Measurements from ENCODE around the gene DMXL2. TPM values are rescaled to one million over a fixed set of nuclear protein-coding genes. Genes with fewer than 3 reads are reported as not detected.
"Not testable (repeated sequence)": the region's sequence is repeated elsewhere in the genome, so short reads cannot be mapped to it uniquely, and the experiment has no call there.

Gene DMXL2
- total RNA-seq, 1 experiment from 2014 or later: 13.1 TPM

- no peak for DNase-seq (ENCODE audit: low spot score)
Measured at GRCh38 chr15:51577636-51578304, 44.8 kb downstream of the DMXL2 start.

DNA sequence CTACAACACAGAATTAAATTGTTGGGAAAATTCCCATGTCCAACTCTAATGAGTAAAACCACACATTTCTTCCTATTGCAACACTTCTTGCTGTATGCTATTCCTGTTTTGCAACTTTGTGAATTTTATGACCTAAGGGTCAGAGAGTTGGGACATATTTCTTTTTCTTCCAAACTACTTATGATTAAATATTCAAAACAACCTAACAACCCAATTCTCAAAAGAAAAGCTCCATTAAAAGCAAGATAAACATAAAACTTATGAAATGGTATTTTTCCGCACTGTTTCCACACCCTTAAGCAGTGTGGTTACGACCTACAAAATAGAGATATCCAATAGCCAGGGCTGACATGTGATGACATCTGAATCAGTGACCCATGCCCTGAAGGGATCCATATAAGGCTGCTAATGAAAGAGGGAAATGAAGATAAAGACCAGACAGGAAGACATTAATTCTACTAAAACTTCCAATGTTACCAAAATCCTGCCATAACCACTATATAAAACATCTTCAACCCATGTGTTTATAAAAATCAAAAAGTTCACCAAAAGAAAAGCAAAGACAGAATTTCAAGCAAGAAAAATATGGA is 45.6 kb downstream of the DMXL2 start:
- peak; percentile 60 for DNase-seq (ENCODE audit: low spot score)

GRCh38 chr15:51576286-51576850 is 46.2 kb downstream of the DMXL2 start:
- DNase-seq (ENCODE audit: low spot score): no peak

DNA sequence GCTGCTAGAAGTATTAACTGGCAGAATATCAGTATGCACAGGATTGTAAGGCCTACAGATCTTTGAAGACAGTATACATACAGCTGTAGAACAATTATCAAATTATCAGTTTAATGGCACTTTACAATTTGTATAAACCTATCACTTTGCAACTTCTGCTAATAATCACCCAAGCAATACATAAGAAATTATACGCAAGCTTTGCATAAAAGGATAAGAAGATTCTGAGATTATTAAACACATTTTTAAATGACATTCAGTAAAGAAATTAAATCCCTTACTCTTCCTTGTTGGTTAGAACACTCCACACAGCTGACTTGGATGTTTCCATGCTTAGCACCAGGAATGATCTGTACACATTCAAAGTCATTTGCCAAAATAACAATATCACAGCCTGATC is 46.8 kb downstream of the DMXL2 start:
- DNase-seq (ENCODE audit: low spot score): no peak

- not testable (repeated sequence) for DNase-seq (ENCODE audit: low spot score)
Measured at GRCh38 chr15:51573352-51573751, 49.2 kb downstream of the DMXL2 start.

- DNase-seq (ENCODE audit: low spot score): peak; percentile 78
Measured at GRCh38 chr15:51568939-51569784, 53.4 kb downstream of the DMXL2 start.

DNA sequence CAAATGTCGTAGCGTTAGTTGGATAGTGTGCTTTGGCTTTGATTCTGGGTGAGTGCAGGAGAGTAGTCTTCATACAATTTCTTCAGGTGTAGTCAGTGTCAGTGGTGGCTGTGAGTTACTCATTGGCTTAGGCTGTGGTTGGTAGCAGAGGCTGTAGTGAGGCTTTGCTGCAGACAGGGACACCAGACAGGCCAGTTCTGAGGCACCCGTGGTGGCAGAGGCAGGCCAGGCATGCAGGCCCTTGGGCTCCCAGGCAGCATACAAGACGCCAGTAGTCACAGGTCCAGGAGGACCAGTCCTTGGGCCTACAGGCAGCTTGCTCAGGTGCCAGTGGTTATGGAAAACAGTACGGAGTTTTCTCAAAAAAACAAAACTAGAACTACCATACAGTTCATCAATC is 61.3 kb downstream of the DMXL2 start:
- peak; percentile 30 for DNase-seq (ENCODE audit: low spot score)

GRCh38 chr15:51558876-51559275 is 63.7 kb downstream of the DMXL2 start:
- DNase-seq (ENCODE audit: low spot score): no peak

DNA sequence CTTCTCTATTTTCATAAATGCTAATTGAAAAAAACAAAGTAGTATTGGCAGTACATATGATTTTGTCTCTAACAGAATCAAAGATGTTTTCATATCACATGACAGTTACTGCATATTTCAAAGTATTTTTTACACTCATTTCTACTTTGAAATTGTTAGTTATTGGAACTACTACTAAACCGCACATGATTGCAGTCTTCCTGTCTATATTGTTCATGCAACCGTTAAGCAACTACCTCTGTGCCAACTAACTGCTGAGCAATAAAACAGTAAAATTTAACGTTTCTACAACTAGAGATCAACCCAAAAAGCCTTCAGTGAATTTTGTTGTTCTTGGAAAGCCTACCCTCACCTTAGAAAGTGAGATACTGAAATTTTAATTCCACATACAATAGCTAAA is 64.2 kb downstream of the DMXL2 start:
- no peak for DNase-seq (ENCODE audit: low spot score)

DNA sequence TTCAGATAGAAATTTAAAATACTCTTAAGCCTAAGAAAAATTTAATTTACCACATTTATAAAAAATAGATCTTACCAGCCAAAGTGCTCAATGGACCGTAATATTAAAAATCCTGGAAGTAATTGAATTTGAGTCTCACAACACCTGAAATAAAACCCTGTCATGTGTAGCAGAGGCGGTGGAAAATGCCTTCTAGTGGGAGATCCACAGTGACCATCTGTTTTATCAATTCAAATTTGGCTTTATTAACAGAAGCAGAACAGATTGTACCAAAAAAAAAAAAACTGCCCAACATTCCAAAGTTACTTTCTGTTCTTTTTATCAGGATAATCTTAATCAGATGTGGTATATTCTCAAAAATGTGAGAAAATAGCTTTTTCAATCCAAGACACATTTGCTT is 71.7 kb downstream of the DMXL2 start:
- no peak for DNase-seq (ENCODE audit: low spot score)

- no peak for DNase-seq (ENCODE audit: low spot score)
Measured at GRCh38 chr15:51547656-51548055, 74.9 kb downstream of the DMXL2 start.

DNA sequence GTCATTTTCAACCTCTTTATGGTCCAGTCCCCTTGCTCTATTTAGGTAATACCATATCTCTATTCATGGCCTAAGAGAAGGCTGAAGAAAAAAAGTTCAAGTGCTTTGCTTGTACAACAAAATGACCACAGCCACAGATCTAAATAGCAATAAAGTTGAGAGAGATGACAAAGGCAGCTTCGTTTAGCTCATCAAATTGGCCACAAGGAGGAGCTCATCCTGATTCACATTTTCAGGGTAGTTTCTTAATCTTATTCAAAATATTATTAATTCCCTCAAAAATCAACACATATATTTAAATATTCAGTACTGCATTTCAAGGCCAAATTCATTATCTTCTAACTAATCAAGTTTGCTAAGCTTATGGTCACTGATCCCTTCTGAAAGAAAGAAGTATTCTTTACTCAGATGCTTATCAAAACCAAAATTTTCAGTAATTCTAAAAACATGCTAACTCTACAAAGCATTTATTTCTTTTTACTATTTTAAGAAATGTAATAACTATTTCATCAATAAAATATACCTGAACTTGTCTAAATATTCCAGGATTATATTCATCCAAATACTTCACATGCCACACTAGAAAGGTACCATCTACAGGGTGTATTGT is 85.5 kb downstream of the DMXL2 start:
- peak; percentile 53 for DNase-seq (ENCODE audit: low spot score)

DNA sequence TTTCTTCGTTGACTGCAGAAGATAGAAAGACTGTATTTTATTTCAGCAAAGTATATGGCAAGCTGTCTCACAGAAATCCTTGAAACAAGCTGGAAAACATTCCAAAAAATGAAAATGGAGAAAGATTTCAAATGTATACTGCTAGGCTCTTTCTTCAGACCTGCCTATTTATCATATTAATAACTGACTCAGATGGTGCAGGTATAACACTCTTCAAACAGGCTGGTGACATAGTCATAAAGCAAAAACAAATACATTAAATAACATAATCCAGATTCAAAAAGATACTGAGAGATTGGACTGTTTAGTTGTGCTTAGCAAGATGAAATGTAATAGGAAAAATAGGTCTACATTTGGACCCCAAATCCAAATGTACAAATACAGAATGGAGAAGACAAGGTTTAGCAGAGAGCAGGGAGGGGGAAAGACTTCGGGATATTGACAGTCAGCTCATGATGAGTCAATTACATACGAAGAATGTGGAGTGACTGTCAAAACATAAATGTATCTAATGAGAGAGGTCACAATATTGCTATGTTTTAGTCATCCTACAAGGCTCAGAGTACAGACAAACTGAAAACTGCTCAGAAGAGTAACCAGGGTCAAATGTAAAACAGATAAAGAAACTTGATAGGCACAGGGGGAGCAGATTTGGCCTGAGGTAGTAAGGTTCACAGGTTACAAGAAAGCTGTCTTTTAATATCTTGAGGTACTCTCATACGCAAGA is 88.7 kb downstream of the DMXL2 start:
- no peak for DNase-seq (ENCODE audit: low spot score)

- no peak for DNase-seq (ENCODE audit: low spot score)
Measured at GRCh38 chr15:51526955-51527354, 95.6 kb downstream of the DMXL2 start.

- no peak for DNase-seq (ENCODE audit: low spot score)
Measured at GRCh38 chr15:51524376-51524775, 98.2 kb downstream of the DMXL2 start.

GRCh38 chr15:51516291-51516690 is 106.3 kb downstream of the DMXL2 start:
- no peak for DNase-seq (ENCODE audit: low spot score)

- no peak for DNase-seq (ENCODE audit: low spot score)
Measured at GRCh38 chr15:51505251-51505650, 117.3 kb downstream of the DMXL2 start.

GRCh38 chr15:51503003-51503402 is 119.6 kb downstream of the DMXL2 start:
- DNase-seq (ENCODE audit: low spot score): no peak

- peak; percentile 67 for DNase-seq (ENCODE audit: low spot score)
Measured at GRCh38 chr15:51499379-51499976, 123.1 kb downstream of the DMXL2 start.

- DNase-seq (ENCODE audit: low spot score): no peak
Measured at GRCh38 chr15:51497806-51498205, 124.8 kb downstream of the DMXL2 start.

DNA sequence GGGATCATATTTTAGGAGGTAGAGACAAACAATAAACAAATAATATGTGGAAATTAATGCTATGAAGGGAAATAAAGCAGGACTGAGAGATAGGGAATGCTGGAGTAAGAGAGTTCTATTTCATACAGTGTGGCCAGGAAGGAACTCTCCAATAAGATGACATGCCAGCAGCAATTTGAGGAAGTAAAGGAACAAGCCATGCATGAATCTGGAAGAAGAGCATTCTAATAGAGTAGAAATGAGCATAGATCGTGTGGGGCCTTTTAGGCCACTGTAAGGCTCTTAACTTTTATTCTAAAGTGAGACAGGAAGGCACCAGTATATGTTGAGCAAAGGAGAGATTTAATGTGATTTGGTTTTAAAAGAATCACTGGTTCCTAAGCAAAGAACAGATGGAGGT is 126.3 kb downstream of the DMXL2 start:
- no peak for DNase-seq (ENCODE audit: low spot score)

All from HT-29 (cell line).